CD14-positive monocyte (primary cell): Measurements from ENCODE around the gene CRACDL. TPM values are rescaled to one million over a fixed set of nuclear protein-coding genes. Genes with fewer than 3 reads are reported as not detected.

ENCODE experiments used
- DNase-seq, 3 donors: peaks; one replicate each; pipeline ENCODE4 v3.0.0-alpha.2; 2011 to 2022
- H2AFZ ChIP-seq: 2 replicates; pipeline ENCODE4 v1.6.0; 2012; ENCODE audit warnings: mild to moderate bottlenecking, low read depth, low read length, inconsistent platforms; ENCODE audit not compliant: insufficient read depth, poor library complexity, severe bottlenecking
- H3K27ac ChIP-seq, 2 donors: 1 replicate in 1 of 2; 2 replicates in 1 of 2; pipeline ENCODE4 v1.5.1; 2012 to 2013; ENCODE audit warnings: low read length in 2 of 2, control low read depth in 1 of 2, inconsistent platforms in 1 of 2, low read depth in 1 of 2, mild to moderate bottlenecking in 1 of 2
- H3K27me3 ChIP-seq, 2 donors: one replicate each; pipeline versions ENCODE4 v1.6.0 to v1.6.1; 2011 to 2013; ENCODE audit warnings: low read length in 2 of 2; ENCODE audit not compliant: control insufficient read depth in 2 of 2, insufficient read depth in 2 of 2
- H3K36me3 ChIP-seq, 2 donors: replicated peaks in 1 of 2; 1 replicate in 1 of 2; 2 replicates in 1 of 2; pipeline versions ENCODE4 v1.5.1 to v1.6.1; 2012 to 2013; ENCODE audit warnings: low read length in 2 of 2, control low read depth in 1 of 2, inconsistent platforms in 1 of 2, mild to moderate bottlenecking in 1 of 2; ENCODE audit not compliant: insufficient read depth in 2 of 2, control insufficient read depth in 1 of 2
- H3K4me1 ChIP-seq, 2 donors: 1 replicate in 1 of 2; 2 replicates in 1 of 2; pipeline versions ENCODE4 v1.5.1 to v1.6.1; 2012 to 2013; ENCODE audit warnings: low read length in 2 of 2, control low read depth in 1 of 2, inconsistent platforms in 1 of 2, mild to moderate bottlenecking in 1 of 2, moderate library complexity in 1 of 2; ENCODE audit not compliant: insufficient read depth in 2 of 2, control insufficient read depth in 1 of 2
- H3K4me2 ChIP-seq: replicated peaks from 2 replicates; pipeline ENCODE3; 2012; ENCODE audit warnings: low read length, moderate library complexity, mild to moderate bottlenecking; ENCODE audit not compliant: poor library complexity, severe bottlenecking; ENCODE audit errors: extremely low read depth
- H3K4me3 ChIP-seq, 3 experiments: fragments of 200-600 bp in 1 of 3; sonication (generic) in 1 of 3; replicated peaks in 1 of 3; 1 replicate in 2 of 3; 2 replicates in 1 of 3; pipeline ENCODE4 v1.5.1; 2011 to 2013; ENCODE audit warnings: low read length in 3 of 3, mild to moderate bottlenecking in 3 of 3, control low read depth in 2 of 3, low read depth in 2 of 3, inconsistent platforms in 1 of 3, moderate library complexity in 1 of 3
- H3K79me2 ChIP-seq: 2 replicates; pipeline ENCODE4 v1.6.0; 2012; ENCODE audit warnings: mild to moderate bottlenecking, control low read depth, inconsistent platforms, low read length, moderate library complexity; ENCODE audit not compliant: insufficient read depth
- H3K9ac ChIP-seq: 2 replicates; pipeline ENCODE4 v1.6.0; 2017; ENCODE audit warnings: low read length, mild to moderate bottlenecking; ENCODE audit not compliant: insufficient read depth, poor library complexity, severe bottlenecking
- H3K9me3 ChIP-seq, 2 donors: replicated peaks in 1 of 2; 1 replicate in 1 of 2; 2 replicates in 1 of 2; pipeline versions ENCODE4 v1.5.1 to v1.6.1; 2012 to 2013; ENCODE audit warnings: low read length in 2 of 2, control low read depth in 1 of 2; ENCODE audit not compliant: control insufficient read depth in 1 of 2, insufficient read depth in 1 of 2
- H4K20me1 ChIP-seq: 2 replicates; pipeline ENCODE4 v1.6.0; 2012; ENCODE audit warnings: mild to moderate bottlenecking, low read length, control low read depth, moderate library complexity; ENCODE audit not compliant: insufficient read depth
- H3K27ac Mint-ChIP-seq, 7 donors: one replicate each; pipeline ENCODE4 v1.8.0; 2020; ENCODE audit warnings: mild to moderate bottlenecking in 7 of 7, mixed read lengths in 7 of 7, moderate library complexity in 6 of 7, inconsistent platforms in 2 of 7
- H3K27me3 Mint-ChIP-seq, 3 donors: one replicate each; pipeline ENCODE4 v1.8.0; 2021 to 2022; ENCODE audit warnings: low read depth in 3 of 3, mild to moderate bottlenecking in 3 of 3, mixed read lengths in 3 of 3, moderate library complexity in 3 of 3, inconsistent platforms in 1 of 3
- H3K36me3 Mint-ChIP-seq, 2 donors: one replicate each; pipeline ENCODE4 v1.8.0; 2020; ENCODE audit warnings: mixed read lengths in 2 of 2, inconsistent platforms in 1 of 2, mild to moderate bottlenecking in 1 of 2
- H3K4me1 Mint-ChIP-seq: one replicate; pipeline ENCODE4 v1.8.0; 2020; ENCODE audit warnings: mild to moderate bottlenecking, mixed read lengths
- H3K4me3 Mint-ChIP-seq, 2 donors: one replicate each; pipeline ENCODE4 v1.8.0; 2020; ENCODE audit warnings: mild to moderate bottlenecking in 2 of 2, mixed read lengths in 2 of 2, moderate library complexity in 1 of 2
- H3K9me3 Mint-ChIP-seq, 7 donors: one replicate each; pipeline ENCODE4 v1.8.0; 2020 to 2022; ENCODE audit warnings: mixed read lengths in 7 of 7, mild to moderate bottlenecking in 6 of 7, moderate library complexity in 6 of 7, inconsistent platforms in 2 of 7
- CTCF ChIP-seq: fragments of 200-600 bp; IDR thresholded peaks from one replicate; pipeline ENCODE4 v1.8.0; 2022; ENCODE audit warnings: antibody characterized with exemption, mild to moderate bottlenecking
- WGBS: methylation state at CpG from one replicate; pipeline ENCODE4 v1.1.5; 2013; ENCODE audit warnings: missing lambda C conversion rate; ENCODE audit not compliant: insufficient coverage; 5-methylcytosine and 5-hydroxymethylcytosine counted together
- intact Hi-C, 2 donors: fragments of 100-400 bp; cut with micrococcal nuclease; formaldehyde crosslinking; loops; one replicate each; pipeline versions ENCODE4 v1.15.0 to v1.15.1; 2023
- polyA plus RNA-seq, 3 donors: library from polyadenylated mRNA; depleted of rRNA in 1 of 3; unstranded in 2 of 3; stranded (reverse) in 1 of 3; fragments of 300-500 nt in 2 of 3; fragments of >200 nt in 1 of 3; fragmentation: Illumina TruSeq in 2 of 3; gene quantifications; 1 replicate in 2 of 3; 2 replicates in 1 of 3; pipeline ENCODE4 v1.2.3, GENCODE V29; 2012 to 2021

Gene CRACDL
- polyA plus RNA-seq, 3 donors = 0.12 to 0.35 (median 0.28) TPM

- H3K4me3 Mint-ChIP-seq = peak overlapping the region; percentile 67 to 88
- H3K9me3 ChIP-seq = no peaks in the 10 kb centered on the region
- no peaks in the 10 kb centered on the region for H3K36me3 Mint-ChIP-seq
- H3K79me2 ChIP-seq = no peaks in the 10 kb centered on the region
- no peaks in the 10 kb centered on the region for H3K36me3 ChIP-seq
- peaks cover 0 to 3% (median 0%) of the 10 kb centered on the region in 7 donors for H3K9me3 Mint-ChIP-seq
- peak overlapping the region in 2 of 7 donors; percentile 11 to 38 for H3K27ac Mint-ChIP-seq
- H3K27me3 Mint-ChIP-seq = peaks cover 0 to 4% (median 0%) of the 10 kb centered on the region in 3 donors
- H3K27me3 ChIP-seq = no peaks in the 10 kb centered on the region
- H3K4me3 ChIP-seq = peak overlapping the region in 2 of 3 experiments; percentile 16 to 62
- peak in 1 of 3 donors; percentile 11 for DNase-seq
- WGBS = 0% methylated on average over 2 of the region's 4 CpGs
- H3K27ac ChIP-seq = peak overlapping the region in 1 of 2 donors; percentile 44
- H4K20me1 ChIP-seq = no peaks in the 10 kb centered on the region
- no peak for TF ChIP-seq CTCF
- peak overlapping the region; percentile 45 for H3K9ac ChIP-seq
- intact Hi-C loops = no loop called here
- H3K4me2 ChIP-seq = peak overlapping the region; percentile 74
- H3K4me1 Mint-ChIP-seq = peaks cover 29% of the 10 kb centered on the region
- peaks cover 20 to 22% of the 10 kb centered on the region in 2 donors for H3K4me1 ChIP-seq
- peak overlapping the region; percentile 78 for H2AFZ ChIP-seq
Observed at GRCh38 chr2:98908931-98909316, 27.1 kb downstream of the CRACDL start.

- Histone ChIP-seq H3K9ac (peak overlapping the region; percentile 45), H3K27ac (peak overlapping the region in 1 of 2 donors; percentile 44), H2AFZ (peak overlapping the region; percentile 78), H3K27me3 (no peaks in the 10 kb centered on the region), H3K4me3 (peak overlapping the region in 1 of 3 experiments; percentile 62), H3K9me3 (no peaks in the 10 kb centered on the region), H3K79me2 (no peaks in the 10 kb centered on the region), H3K4me2 (peak overlapping the region; percentile 74), H3K36me3 (no peaks in the 10 kb centered on the region), H4K20me1 (no peaks in the 10 kb centered on the region), H3K4me1 (peaks cover 20 to 22% of the 10 kb centered on the region in 2 donors)
- DNase-seq = no peak
- H3K27ac Mint-ChIP-seq = peak overlapping the region in 2 of 7 donors; percentile 11 to 38
- intact Hi-C loops = no loop called here
- H3K4me1 Mint-ChIP-seq = peaks cover 29% of the 10 kb centered on the region
- no peaks in the 10 kb centered on the region for H3K36me3 Mint-ChIP-seq
- no peak for TF ChIP-seq CTCF
- peaks cover 0 to 4% (median 0%) of the 10 kb centered on the region in 3 donors for H3K27me3 Mint-ChIP-seq
- H3K4me3 Mint-ChIP-seq = peak overlapping the region in 1 of 2 donors; percentile 88
- H3K9me3 Mint-ChIP-seq = peaks cover 0 to 3% (median 0%) of the 10 kb centered on the region in 7 donors
- 66% methylated on average over 7 of the region's 11 CpGs for WGBS
Observed at GRCh38 chr2:98907966-98908905, 27.8 kb downstream of the CRACDL start.
